Astrocyte (in vitro differentiated cells and primary cell): ENCODE data around the gene HCRTR1.

Experiments
- EZH2 ChIP-seq: IDR thresholded peaks from 2 replicates; pipeline ENCODE4 v1.6.1; 2012; ENCODE audit warnings: mild to moderate bottlenecking, low read length, inconsistent platforms; ENCODE audit not compliant: insufficient read depth
- TF ChIP-seq, protein P1 (sequence below): IDR thresholded peaks from 2 replicates; pipeline ENCODE4 v1.5.1; 2011; ENCODE audit warnings: low read depth, mild to moderate bottlenecking, inconsistent platforms, low read length, moderate library complexity; ENCODE audit not compliant: insufficient read depth

- TF ChIP-seq, protein P1, sequence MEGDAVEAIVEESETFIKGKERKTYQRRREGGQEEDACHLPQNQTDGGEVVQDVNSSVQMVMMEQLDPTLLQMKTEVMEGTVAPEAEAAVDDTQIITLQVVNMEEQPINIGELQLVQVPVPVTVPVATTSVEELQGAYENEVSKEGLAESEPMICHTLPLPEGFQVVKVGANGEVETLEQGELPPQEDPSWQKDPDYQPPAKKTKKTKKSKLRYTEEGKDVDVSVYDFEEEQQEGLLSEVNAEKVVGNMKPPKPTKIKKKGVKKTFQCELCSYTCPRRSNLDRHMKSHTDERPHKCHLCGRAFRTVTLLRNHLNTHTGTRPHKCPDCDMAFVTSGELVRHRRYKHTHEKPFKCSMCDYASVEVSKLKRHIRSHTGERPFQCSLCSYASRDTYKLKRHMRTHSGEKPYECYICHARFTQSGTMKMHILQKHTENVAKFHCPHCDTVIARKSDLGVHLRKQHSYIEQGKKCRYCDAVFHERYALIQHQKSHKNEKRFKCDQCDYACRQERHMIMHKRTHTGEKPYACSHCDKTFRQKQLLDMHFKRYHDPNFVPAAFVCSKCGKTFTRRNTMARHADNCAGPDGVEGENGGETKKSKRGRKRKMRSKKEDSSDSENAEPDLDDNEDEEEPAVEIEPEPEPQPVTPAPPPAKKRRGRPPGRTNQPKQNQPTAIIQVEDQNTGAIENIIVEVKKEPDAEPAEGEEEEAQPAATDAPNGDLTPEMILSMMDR: no peak
- TF ChIP-seq EZH2: no peak
These were observed 53.1 kb downstream of the HCRTR1 start for GRCh38 chr1:31670593-31670964.
